HFF-Myc (cell line): ENCODE measurements around the gene MAP7.
"Not testable (repeated sequence)": the region's sequence is repeated elsewhere in the genome, so short reads cannot be mapped to it uniquely, and the experiment has no call there.

ENCODE experiments used
- DNase-seq: peaks from one replicate; pipeline ENCODE4 v3.0.0-alpha.2; 2011; ENCODE audit warnings: low read depth; ENCODE audit errors: extremely low read depth
- H3K4me3 ChIP-seq: replicated peaks from 2 replicates; pipeline ENCODE4 v1.5.1; 2011; ENCODE audit warnings: low read depth, mild to moderate bottlenecking, control low read depth, low read length
- CTCF ChIP-seq: IDR thresholded peaks from 2 replicates; pipeline ENCODE4 v1.5.1; 2012; ENCODE audit warnings: mild to moderate bottlenecking, low read depth, low read length, control low read depth; ENCODE audit errors: missing control alignments

Gene MAP7

GRCh38 chr6:136491754-136492153, 58.5 kb downstream of the MAP7 start:
- no peak for TF ChIP-seq CTCF
- no peak for DNase-seq
- no peak overlapping the region for H3K4me3 ChIP-seq

- no peak for DNase-seq
- TF ChIP-seq CTCF: no peak
- H3K4me3 ChIP-seq: no peak overlapping the region
These were observed 59.0 kb downstream of the MAP7 start for GRCh38 chr6:136491251-136491650.

GRCh38 chr6:136489689-136490033, 60.6 kb downstream of the MAP7 start:
- not testable (repeated sequence) for H3K4me3 ChIP-seq, DNase-seq

- TF ChIP-seq CTCF: no peak
- no peak for DNase-seq
- no peak overlapping the region for H3K4me3 ChIP-seq
These were observed 62.3 kb downstream of the MAP7 start for GRCh38 chr6:136487759-136488425.

- no peak for DNase-seq
- H3K4me3 ChIP-seq: no peak overlapping the region
- no peak for TF ChIP-seq CTCF
These were observed 63.9 kb downstream of the MAP7 start for GRCh38 chr6:136486357-136486756.

GRCh38 chr6:136483906-136484305, 66.3 kb downstream of the MAP7 start:
- H3K4me3 ChIP-seq: no peak overlapping the region
- no peak for DNase-seq
- no peak for TF ChIP-seq CTCF

- DNase-seq, H3K4me3 ChIP-seq: not testable (repeated sequence)
These were observed 67.2 kb downstream of the MAP7 start for GRCh38 chr6:136483005-136483404.

GRCh38 chr6:136477548-136477947, 72.7 kb downstream of the MAP7 start:
- no peak for DNase-seq
- no peak for TF ChIP-seq CTCF
- H3K4me3 ChIP-seq: no peak overlapping the region
